Measurements from ENCODE around the gene BNIP3.

BNIP3 gene

GRCh38 chr10:131934769-131935168 lies 47.0 kb downstream of the BNIP3 start:
- no peak for DNase-seq (ENCODE audit: low read depth, low spot score)
- no peak overlapping the region for H3K4me3 ChIP-seq (ENCODE audit: insufficient read length, low read depth)
- TF ChIP-seq SUZ12 (IDR thresholded peaks at IDR 0.05; ENCODE audit: extremely low read depth, insufficient read depth, insufficient read length) (no peak), YY1 (IDR thresholded peaks at IDR 0.05; ENCODE audit: insufficient read depth, insufficient read length) (no peak), ZNF274 (IDR thresholded peaks at IDR 0.05; ENCODE audit: low read depth, low read length) (no peak)
- peaks cover 2% of the 10 kb centered on the region for H3K4me1 ChIP-seq (ENCODE audit: insufficient read depth, insufficient read length)
- H3K36me3 ChIP-seq (ENCODE audit: insufficient read depth, insufficient read length, low read length) = peaks cover 39% of the 10 kb centered on the region
- H3K9ac ChIP-seq (ENCODE audit: insufficient read length, low read depth) = no peak overlapping the region
- H3K9me3 ChIP-seq (ENCODE audit: insufficient read depth, low read length) = peaks cover 21% of the 10 kb centered on the region
- no peaks in the 10 kb centered on the region for H3K27me3 ChIP-seq (ENCODE audit: insufficient read depth, insufficient read length)

DNA sequence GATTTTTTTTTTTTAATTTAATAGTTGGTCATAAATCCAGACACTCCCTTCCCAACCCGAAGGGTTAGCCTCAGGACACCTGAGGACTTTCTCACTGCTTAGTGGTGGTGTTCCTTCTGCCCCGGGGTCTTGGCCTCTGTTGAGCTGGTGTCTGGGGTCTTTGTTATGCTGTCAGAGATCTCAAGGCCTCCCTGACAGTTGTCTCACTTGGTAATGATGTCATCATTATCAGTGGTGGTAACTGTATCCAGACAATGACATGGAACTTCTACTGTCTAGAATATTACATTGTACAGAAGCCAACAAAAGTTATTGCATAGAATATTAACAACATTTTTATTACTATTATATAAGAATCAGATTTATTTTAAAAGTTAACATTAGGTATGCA lies 48.0 kb downstream of the BNIP3 start:
- no peak for DNase-seq (ENCODE audit: low read depth, low spot score)
- Histone ChIP-seq H3K36me3 (ENCODE audit: insufficient read depth, insufficient read length, low read length) (peaks cover 33% of the 10 kb centered on the region), H3K27me3 (ENCODE audit: insufficient read depth, insufficient read length) (no peaks in the 10 kb centered on the region), H3K9me3 (ENCODE audit: insufficient read depth, low read length) (peaks cover 21% of the 10 kb centered on the region), H3K4me3 (ENCODE audit: insufficient read length, low read depth) (no peak overlapping the region), H3K4me1 (ENCODE audit: insufficient read depth, insufficient read length) (peaks cover 2% of the 10 kb centered on the region), H3K9ac (ENCODE audit: insufficient read length, low read depth) (no peak overlapping the region)
- TF ChIP-seq YY1 (IDR thresholded peaks at IDR 0.05; ENCODE audit: insufficient read depth, insufficient read length) (no peak), SUZ12 (IDR thresholded peaks at IDR 0.05; ENCODE audit: extremely low read depth, insufficient read depth, insufficient read length) (no peak), ZNF274 (IDR thresholded peaks at IDR 0.05; ENCODE audit: low read depth, low read length) (no peak)

DNA sequence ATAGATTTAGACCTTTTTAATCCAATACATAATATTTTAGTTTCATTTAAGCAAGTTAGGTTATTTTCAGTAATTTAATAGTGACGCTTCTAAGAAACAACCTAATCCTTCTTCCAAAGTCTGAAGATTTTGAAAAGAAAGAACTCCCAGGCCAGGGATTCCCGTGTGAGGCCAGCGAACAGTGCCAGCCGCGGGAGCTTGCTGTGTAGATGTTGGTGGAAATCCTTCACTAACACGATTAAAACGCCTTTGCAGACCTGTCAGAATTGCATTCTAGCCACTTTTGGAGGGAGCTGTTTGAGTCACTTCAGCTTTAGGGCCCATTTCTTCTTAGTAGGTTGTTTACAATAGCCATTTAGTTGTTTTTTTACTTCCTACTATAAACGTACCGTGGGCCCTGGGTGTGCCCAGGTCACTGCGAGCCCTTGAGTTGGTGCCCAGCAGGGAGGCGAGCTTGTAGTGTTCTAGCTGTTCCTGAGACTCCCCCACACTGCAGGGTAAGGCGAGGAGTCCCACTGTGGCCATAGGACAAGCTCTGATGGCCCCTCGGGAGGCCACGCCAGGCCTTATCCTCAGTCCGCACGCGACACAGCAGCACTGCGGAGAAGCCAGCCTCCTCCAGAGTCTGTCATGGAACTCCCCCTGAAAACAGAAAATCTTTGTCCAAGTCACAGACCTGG lies 48.6 kb downstream of the BNIP3 start:
- Histone ChIP-seq H3K4me3 (ENCODE audit: insufficient read length, low read depth) (no peak overlapping the region), H3K9ac (ENCODE audit: insufficient read length, low read depth) (no peak overlapping the region), H3K36me3 (ENCODE audit: insufficient read depth, insufficient read length, low read length) (peaks cover 27% of the 10 kb centered on the region), H3K4me1 (ENCODE audit: insufficient read depth, insufficient read length) (peaks cover 3% of the 10 kb centered on the region), H3K9me3 (ENCODE audit: insufficient read depth, low read length) (peaks cover 21% of the 10 kb centered on the region), H3K27me3 (ENCODE audit: insufficient read depth, insufficient read length) (no peaks in the 10 kb centered on the region)
- TF ChIP-seq YY1 (IDR thresholded peaks at IDR 0.05; ENCODE audit: insufficient read depth, insufficient read length) (no peak), SUZ12 (IDR thresholded peaks at IDR 0.05; ENCODE audit: extremely low read depth, insufficient read depth, insufficient read length) (no peak), ZNF274 (IDR thresholded peaks at IDR 0.05; ENCODE audit: low read depth, low read length) (no peak)
- no peak for DNase-seq (ENCODE audit: low read depth, low spot score)

GRCh38 chr10:131931981-131932380 lies 49.7 kb downstream of the BNIP3 start:
- Histone ChIP-seq H3K36me3 (ENCODE audit: insufficient read depth, insufficient read length, low read length) (peaks cover 19% of the 10 kb centered on the region), H3K9ac (ENCODE audit: insufficient read length, low read depth) (no peak overlapping the region), H3K4me3 (ENCODE audit: insufficient read length, low read depth) (no peak overlapping the region), H3K9me3 (ENCODE audit: insufficient read depth, low read length) (peaks cover 21% of the 10 kb centered on the region), H3K4me1 (ENCODE audit: insufficient read depth, insufficient read length) (peaks cover 6% of the 10 kb centered on the region), H3K27me3 (ENCODE audit: insufficient read depth, insufficient read length) (no peaks in the 10 kb centered on the region)
- TF ChIP-seq YY1 (IDR thresholded peaks at IDR 0.05; ENCODE audit: insufficient read depth, insufficient read length) (no peak), ZNF274 (IDR thresholded peaks at IDR 0.05; ENCODE audit: low read depth, low read length) (no peak), SUZ12 (IDR thresholded peaks at IDR 0.05; ENCODE audit: extremely low read depth, insufficient read depth, insufficient read length) (no peak)
- DNase-seq (ENCODE audit: low read depth, low spot score) = no peak

DNA sequence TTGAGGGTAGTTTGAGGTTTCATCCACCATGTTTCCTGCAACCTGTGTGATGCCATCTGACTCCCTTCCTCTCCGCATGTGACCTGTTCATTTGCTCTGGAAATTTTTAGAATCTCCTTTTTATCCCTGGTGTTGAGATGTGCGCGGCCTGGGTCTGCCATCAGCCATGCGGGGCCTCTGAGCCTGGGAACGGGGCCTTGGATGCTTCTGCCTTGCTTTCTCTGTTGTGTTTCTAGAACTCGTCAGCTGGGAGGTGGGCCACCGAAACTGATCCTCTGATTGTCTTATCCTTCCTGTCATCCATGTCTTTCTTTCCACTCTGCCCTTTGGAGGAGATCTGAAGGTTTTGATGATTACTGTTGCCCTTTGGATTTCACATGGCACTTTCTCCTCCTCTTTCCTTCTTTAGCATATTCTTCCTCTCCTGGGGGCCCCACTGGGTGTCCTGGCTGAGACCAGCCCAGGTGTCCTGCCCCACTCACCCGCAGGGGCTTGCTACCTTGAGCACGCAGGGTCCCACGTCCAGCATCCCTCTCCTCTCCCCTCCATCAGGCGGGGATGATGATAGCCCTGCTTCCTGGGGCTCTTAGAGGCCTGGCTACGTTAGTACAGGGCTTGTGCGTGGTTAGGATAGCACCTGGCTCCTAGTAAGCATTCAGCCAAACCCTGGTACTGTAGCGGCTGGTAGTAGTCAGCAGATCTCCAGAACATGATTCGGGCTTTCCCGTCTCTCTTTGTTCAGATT lies 51.0 kb downstream of the BNIP3 start:
- Histone ChIP-seq H3K36me3 (ENCODE audit: insufficient read depth, insufficient read length, low read length) (peaks cover 14% of the 10 kb centered on the region), H3K9me3 (ENCODE audit: insufficient read depth, low read length) (peaks cover 24% of the 10 kb centered on the region), H3K9ac (ENCODE audit: insufficient read length, low read depth) (no peak overlapping the region), H3K4me3 (ENCODE audit: insufficient read length, low read depth) (no peak overlapping the region), H3K27me3 (ENCODE audit: insufficient read depth, insufficient read length) (no peaks in the 10 kb centered on the region), H3K4me1 (ENCODE audit: insufficient read depth, insufficient read length) (peaks cover 6% of the 10 kb centered on the region)
- TF ChIP-seq SUZ12 (IDR thresholded peaks at IDR 0.05; ENCODE audit: extremely low read depth, insufficient read depth, insufficient read length) (no peak), YY1 (IDR thresholded peaks at IDR 0.05; ENCODE audit: insufficient read depth, insufficient read length) (no peak), ZNF274 (IDR thresholded peaks at IDR 0.05; ENCODE audit: low read depth, low read length) (no peak)
- no peak for DNase-seq (ENCODE audit: low read depth, low spot score)

- H3K27me3 ChIP-seq (ENCODE audit: insufficient read depth, insufficient read length) = no peaks in the 10 kb centered on the region
- no peak overlapping the region for H3K9ac ChIP-seq (ENCODE audit: insufficient read length, low read depth)
- H3K4me1 ChIP-seq (ENCODE audit: insufficient read depth, insufficient read length) = peaks cover 6% of the 10 kb centered on the region
- H3K9me3 ChIP-seq (ENCODE audit: insufficient read depth, low read length) = peaks cover 30% of the 10 kb centered on the region
- H3K4me3 ChIP-seq (ENCODE audit: insufficient read length, low read depth) = no peak overlapping the region
- no peak for DNase-seq (ENCODE audit: low read depth, low spot score)
- peaks cover 11% of the 10 kb centered on the region for H3K36me3 ChIP-seq (ENCODE audit: insufficient read depth, insufficient read length, low read length)
- TF ChIP-seq SUZ12 (IDR thresholded peaks at IDR 0.05; ENCODE audit: extremely low read depth, insufficient read depth, insufficient read length) (no peak), ZNF274 (IDR thresholded peaks at IDR 0.05; ENCODE audit: low read depth, low read length) (no peak), YY1 (IDR thresholded peaks at IDR 0.05; ENCODE audit: insufficient read depth, insufficient read length) (no peak)
Observed at GRCh38 chr10:131930150-131930549, 51.6 kb downstream of the BNIP3 start.

DNA sequence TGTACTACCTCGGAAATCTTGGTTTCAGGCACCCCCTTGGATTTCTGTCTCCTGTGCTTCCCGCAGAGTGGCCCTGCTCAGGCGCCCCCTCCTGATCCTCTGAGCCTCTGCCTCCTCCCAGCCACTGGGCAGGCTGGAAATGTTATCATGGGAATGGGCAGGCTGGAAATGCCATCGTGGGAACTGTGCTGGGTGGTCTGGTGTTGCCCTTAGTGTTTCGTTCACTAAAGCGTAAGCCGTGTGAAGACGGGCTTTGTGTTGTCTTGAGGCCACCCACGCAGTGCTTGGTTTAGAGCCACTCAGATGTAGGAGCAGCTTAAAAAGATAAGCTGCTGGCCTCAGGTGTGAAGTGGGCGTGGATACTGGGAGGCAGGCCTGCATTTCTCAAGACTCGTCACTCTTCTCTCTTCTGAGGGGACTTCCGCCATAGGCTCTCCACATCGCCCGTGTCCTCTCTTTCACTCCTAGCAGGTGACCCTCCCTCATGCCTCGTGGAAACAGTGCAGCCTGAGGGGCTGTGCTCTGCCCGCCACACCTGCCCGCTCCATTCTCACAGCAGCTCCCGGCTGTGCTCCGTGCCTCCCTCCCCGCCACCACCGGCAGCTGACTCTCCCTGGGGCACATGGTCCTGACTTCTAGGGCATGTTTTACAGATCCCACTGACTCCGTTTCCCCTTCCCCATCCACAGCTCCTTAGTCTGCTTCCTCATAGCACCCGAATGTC lies 52.4 kb downstream of the BNIP3 start:
- DNase-seq (ENCODE audit: low read depth, low spot score) = no peak
- Histone ChIP-seq H3K9ac (ENCODE audit: insufficient read length, low read depth) (no peak overlapping the region), H3K9me3 (ENCODE audit: insufficient read depth, low read length) (peaks cover 38% of the 10 kb centered on the region), H3K27me3 (ENCODE audit: insufficient read depth, insufficient read length) (no peaks in the 10 kb centered on the region), H3K36me3 (ENCODE audit: insufficient read depth, insufficient read length, low read length) (peaks cover 6% of the 10 kb centered on the region), H3K4me3 (ENCODE audit: insufficient read length, low read depth) (no peak overlapping the region), H3K4me1 (ENCODE audit: insufficient read depth, insufficient read length) (peaks cover 6% of the 10 kb centered on the region)
- TF ChIP-seq ZNF274 (IDR thresholded peaks at IDR 0.05; ENCODE audit: low read depth, low read length) = no peak
- no peak for TF ChIP-seq SUZ12 (IDR thresholded peaks at IDR 0.05; ENCODE audit: extremely low read depth, insufficient read depth, insufficient read length)
- no peak for TF ChIP-seq YY1 (IDR thresholded peaks at IDR 0.05; ENCODE audit: insufficient read depth, insufficient read length)
